ENCODE results near the gene USO1. TPM values are rescaled to one million over a fixed set of nuclear protein-coding genes. Genes with fewer than 3 reads are reported as not detected.

The USO1 gene
- total RNA-seq, 3 donors from 2014 or later = 28.1 to 31.6 (median 30.1) TPM

GRCh38 chr4:75858721-75859120, 134.3 kb downstream of the USO1 start:
- H3K9me3 Mint-ChIP-seq = no peaks in the 10 kb centered on the region
- no peaks in the 10 kb centered on the region for H3K4me1 Mint-ChIP-seq (ENCODE audit: low read depth)
- DNase-seq (no peak), ATAC-seq (no peak)
- H3K27me3 Mint-ChIP-seq (ENCODE audit: low read depth) = peaks cover 7% of the 10 kb centered on the region
- no peaks in the 10 kb centered on the region for H3K36me3 Mint-ChIP-seq (ENCODE audit: insufficient read depth)
- H3K4me3 Mint-ChIP-seq = no peak overlapping the region

DNA sequence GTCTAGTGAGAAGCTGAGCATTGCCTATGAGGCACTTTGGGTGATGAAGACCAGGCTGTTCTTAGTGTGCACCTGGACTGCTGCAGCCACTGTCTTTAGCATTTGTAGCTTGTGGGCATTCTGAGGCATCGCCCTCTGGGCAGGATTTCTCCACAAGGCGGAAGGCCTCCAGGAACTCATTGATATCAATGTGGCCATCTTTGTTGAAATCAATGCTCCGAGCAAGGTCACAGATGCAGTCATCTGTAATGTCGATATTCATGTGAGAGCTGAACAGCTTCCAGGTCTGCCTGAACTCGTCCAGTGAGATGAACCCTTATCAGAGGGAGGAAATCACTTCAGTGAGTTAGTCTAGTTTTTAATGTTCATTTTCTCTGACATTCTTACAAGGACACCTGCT, 136.2 kb downstream of the USO1 start:
- DNase-seq (no peak), ATAC-seq (no peak)
- Mint-ChIP-seq H3K27me3 (ENCODE audit: low read depth) (peaks cover 4% of the 10 kb centered on the region), H3K9me3 (no peaks in the 10 kb centered on the region), H3K4me1 (ENCODE audit: low read depth) (no peaks in the 10 kb centered on the region), H3K36me3 (ENCODE audit: insufficient read depth) (no peaks in the 10 kb centered on the region), H3K4me3 (no peak overlapping the region)

Other genes starting within 250 kb of the USO1 start
- gene RCHY1, start 210.2 kb upstream of the USO1 start, total RNA-seq = 10 to 100 TPM; 30.4 to 38.3 (median 34.6) TPM
- 10 to 100 TPM; 13.6 to 20.9 (median 14.0) TPM for gene THAP6, start 210.1 kb upstream of the USO1 start, total RNA-seq
- not detected for gene ODAPH, start 168.5 kb upstream of the USO1 start, total RNA-seq
- under 1 TPM in 2 of 3 donors, not detected in 1; 0.08 to 0.33 TPM for gene CDKL2, start 94.0 kb upstream of the USO1 start, total RNA-seq
- 100 to 1,000 TPM; 177 to 196 (median 189) TPM for gene G3BP2, start 51.2 kb upstream of the USO1 start, total RNA-seq
- not detected for gene PPEF2, start 177.9 kb downstream of the USO1 start, total RNA-seq
- gene NAAA, start 216.4 kb downstream of the USO1 start, total RNA-seq = 10 to 100 TPM; 32.5 to 42.9 (median 36.4) TPM

Measured in activated T-cell treated with anti-CD3 and anti-CD28 coated beads, Interleukin-2, amount 50 U/mL, for 4 hours (primary cell).